ENCODE measurements around the gene GLCE.

DNA sequence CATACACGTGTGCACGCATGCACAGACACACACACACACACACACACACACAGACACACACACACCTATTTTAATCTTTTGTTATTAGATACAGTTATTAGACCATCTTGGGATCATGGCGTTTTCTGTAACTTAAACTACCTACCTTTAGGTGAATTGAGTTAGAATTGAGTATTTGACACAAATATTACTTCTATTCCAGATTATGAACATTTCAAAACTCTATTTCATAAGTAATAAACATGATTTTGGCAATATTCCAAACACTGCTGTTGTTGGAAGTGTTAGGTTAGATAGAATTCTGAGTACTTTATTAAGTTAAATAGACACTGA lies 65.6 kb downstream of the GLCE start:
- TF ChIP-seq, protein P1, sequence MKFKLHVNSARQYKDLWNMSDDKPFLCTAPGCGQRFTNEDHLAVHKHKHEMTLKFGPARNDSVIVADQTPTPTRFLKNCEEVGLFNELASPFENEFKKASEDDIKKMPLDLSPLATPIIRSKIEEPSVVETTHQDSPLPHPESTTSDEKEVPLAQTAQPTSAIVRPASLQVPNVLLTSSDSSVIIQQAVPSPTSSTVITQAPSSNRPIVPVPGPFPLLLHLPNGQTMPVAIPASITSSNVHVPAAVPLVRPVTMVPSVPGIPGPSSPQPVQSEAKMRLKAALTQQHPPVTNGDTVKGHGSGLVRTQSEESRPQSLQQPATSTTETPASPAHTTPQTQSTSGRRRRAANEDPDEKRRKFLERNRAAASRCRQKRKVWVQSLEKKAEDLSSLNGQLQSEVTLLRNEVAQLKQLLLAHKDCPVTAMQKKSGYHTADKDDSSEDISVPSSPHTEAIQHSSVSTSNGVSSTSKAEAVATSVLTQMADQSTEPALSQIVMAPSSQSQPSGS (CRISPR knock-in tag; IDR thresholded peaks at IDR 0.05; ENCODE audit: borderline replicate concordance, low read depth) = no peak
- TF ChIP-seq, protein P2, sequence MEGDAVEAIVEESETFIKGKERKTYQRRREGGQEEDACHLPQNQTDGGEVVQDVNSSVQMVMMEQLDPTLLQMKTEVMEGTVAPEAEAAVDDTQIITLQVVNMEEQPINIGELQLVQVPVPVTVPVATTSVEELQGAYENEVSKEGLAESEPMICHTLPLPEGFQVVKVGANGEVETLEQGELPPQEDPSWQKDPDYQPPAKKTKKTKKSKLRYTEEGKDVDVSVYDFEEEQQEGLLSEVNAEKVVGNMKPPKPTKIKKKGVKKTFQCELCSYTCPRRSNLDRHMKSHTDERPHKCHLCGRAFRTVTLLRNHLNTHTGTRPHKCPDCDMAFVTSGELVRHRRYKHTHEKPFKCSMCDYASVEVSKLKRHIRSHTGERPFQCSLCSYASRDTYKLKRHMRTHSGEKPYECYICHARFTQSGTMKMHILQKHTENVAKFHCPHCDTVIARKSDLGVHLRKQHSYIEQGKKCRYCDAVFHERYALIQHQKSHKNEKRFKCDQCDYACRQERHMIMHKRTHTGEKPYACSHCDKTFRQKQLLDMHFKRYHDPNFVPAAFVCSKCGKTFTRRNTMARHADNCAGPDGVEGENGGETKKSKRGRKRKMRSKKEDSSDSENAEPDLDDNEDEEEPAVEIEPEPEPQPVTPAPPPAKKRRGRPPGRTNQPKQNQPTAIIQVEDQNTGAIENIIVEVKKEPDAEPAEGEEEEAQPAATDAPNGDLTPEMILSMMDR (IDR thresholded peaks at IDR 0.05) = no peak
- no peak for TF ChIP-seq NR2C2 (CRISPR knock-in tag; IDR thresholded peaks at IDR 0.05)
- TF ChIP-seq, protein P3, sequence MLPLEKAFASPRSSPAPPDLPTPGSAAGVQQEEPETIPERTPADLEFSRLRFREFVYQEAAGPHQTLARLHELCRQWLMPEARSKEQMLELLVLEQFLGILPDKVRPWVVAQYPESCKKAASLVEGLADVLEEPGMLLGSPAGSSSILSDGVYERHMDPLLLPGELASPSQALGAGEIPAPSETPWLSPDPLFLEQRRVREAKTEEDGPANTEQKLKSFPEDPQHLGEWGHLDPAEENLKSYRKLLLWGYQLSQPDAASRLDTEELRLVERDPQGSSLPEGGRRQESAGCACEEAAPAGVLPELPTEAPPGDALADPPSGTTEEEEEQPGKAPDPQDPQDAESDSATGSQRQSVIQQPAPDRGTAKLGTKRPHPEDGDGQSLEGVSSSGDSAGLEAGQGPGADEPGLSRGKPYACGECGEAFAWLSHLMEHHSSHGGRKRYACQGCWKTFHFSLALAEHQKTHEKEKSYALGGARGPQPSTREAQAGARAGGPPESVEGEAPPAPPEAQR (CRISPR knock-in tag; IDR thresholded peaks at IDR 0.05) = no peak
- TF ChIP-seq, protein P4, sequence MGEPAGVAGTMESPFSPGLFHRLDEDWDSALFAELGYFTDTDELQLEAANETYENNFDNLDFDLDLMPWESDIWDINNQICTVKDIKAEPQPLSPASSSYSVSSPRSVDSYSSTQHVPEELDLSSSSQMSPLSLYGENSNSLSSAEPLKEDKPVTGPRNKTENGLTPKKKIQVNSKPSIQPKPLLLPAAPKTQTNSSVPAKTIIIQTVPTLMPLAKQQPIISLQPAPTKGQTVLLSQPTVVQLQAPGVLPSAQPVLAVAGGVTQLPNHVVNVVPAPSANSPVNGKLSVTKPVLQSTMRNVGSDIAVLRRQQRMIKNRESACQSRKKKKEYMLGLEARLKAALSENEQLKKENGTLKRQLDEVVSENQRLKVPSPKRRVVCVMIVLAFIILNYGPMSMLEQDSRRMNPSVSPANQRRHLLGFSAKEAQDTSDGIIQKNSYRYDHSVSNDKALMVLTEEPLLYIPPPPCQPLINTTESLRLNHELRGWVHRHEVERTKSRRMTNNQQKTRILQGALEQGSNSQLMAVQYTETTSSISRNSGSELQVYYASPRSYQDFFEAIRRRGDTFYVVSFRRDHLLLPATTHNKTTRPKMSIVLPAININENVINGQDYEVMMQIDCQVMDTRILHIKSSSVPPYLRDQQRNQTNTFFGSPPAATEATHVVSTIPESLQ (CRISPR knock-in tag; IDR thresholded peaks at IDR 0.05) = no peak

Measured in WTC11 (cell line).